ENCODE results near the gene TTC12. TPM values are rescaled to one million over a fixed set of nuclear protein-coding genes. Genes with fewer than 3 reads are reported as not detected.

TTC12 gene
- total and polyA plus RNA-seq, 2 of the 13 experiments (the other 11 are each of a cell fraction or from before 2014, with no cell fraction given) = 5.4 to 11.6 TPM

DNA sequence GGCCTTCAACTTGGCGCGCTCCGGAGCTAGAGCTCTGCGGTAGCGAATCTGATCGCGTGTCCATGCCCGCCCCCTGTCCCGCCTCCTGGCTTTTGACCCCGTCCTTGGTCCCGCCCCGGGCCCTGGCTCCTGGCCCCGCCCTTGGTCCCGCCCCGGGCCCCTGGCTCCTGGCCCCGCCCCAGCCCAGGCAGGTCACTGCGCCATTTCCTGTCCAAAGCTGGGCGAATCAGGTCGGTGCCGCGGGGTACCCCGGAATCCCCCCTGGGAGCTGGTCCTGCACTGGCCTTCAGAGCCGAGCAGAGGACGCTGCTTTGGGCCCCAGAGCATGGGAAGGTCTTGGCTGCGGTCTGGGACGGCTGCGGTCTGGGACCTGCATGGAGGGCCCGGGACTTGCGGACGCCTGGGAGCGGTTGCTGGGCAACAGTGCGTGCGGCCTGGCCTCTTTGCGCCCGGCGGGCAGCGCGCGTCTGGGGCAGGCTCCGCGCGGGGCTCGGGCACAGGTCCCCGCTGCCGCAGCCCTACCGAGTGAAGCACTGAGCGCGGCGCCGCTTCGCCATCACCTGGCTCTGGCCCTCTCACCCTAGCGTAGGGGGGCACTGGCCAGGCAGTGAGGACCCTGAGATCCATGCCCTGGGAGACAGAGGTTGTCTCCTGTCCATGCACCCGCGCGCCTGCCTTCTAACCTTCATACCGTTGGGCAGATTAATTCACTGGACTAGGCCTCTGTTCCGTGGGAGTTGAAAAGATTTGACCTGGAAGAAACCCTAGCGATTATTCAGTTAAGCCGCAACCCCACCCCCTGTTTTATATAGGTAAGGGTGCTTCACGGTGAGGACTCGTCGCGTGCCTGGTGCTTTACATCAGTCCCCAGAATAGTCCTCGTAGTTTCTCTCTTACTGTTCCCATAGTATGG lies at the start of gene TTC12 (continued):
- TF ChIP-seq, protein P1, sequence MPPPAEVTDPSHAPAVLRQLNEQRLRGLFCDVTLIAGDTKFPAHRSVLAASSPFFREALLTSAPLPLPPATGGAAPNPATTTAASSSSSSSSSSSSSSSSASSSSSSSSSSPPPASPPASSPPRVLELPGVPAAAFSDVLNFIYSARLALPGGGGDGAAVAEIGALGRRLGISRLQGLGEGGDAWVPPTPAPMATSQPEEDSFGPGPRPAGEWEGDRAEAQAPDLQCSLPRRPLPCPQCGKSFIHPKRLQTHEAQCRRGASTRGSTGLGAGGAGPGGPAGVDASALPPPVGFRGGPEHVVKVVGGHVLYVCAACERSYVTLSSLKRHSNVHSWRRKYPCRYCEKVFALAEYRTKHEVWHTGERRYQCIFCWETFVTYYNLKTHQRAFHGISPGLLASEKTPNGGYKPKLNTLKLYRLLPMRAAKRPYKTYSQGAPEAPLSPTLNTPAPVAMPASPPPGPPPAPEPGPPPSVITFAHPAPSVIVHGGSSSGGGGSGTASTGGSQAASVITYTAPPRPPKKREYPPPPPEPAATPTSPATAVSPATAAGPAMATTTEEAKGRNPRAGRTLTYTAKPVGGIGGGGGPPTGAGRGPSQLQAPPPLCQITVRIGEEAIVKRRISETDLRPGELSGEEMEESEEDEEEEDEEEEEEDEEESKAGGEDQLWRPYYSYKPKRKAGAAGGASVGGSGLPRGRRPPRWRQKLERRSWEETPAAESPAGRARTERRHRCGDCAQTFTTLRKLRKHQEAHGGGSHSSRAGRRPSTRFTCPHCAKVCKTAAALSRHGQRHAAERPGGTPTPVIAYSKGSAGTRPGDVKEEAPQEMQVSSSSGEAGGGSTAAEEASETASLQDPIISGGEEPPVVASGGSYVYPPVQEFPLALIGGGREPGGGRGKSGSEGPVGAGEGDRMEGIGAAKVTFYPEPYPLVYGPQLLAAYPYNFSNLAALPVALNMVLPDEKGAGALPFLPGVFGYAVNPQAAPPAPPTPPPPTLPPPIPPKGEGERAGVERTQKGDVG (CRISPR knock-in tag; IDR thresholded peaks at IDR 0.05; ENCODE audit: borderline replicate concordance) = no peak
- TF ChIP-seq, protein P2, sequence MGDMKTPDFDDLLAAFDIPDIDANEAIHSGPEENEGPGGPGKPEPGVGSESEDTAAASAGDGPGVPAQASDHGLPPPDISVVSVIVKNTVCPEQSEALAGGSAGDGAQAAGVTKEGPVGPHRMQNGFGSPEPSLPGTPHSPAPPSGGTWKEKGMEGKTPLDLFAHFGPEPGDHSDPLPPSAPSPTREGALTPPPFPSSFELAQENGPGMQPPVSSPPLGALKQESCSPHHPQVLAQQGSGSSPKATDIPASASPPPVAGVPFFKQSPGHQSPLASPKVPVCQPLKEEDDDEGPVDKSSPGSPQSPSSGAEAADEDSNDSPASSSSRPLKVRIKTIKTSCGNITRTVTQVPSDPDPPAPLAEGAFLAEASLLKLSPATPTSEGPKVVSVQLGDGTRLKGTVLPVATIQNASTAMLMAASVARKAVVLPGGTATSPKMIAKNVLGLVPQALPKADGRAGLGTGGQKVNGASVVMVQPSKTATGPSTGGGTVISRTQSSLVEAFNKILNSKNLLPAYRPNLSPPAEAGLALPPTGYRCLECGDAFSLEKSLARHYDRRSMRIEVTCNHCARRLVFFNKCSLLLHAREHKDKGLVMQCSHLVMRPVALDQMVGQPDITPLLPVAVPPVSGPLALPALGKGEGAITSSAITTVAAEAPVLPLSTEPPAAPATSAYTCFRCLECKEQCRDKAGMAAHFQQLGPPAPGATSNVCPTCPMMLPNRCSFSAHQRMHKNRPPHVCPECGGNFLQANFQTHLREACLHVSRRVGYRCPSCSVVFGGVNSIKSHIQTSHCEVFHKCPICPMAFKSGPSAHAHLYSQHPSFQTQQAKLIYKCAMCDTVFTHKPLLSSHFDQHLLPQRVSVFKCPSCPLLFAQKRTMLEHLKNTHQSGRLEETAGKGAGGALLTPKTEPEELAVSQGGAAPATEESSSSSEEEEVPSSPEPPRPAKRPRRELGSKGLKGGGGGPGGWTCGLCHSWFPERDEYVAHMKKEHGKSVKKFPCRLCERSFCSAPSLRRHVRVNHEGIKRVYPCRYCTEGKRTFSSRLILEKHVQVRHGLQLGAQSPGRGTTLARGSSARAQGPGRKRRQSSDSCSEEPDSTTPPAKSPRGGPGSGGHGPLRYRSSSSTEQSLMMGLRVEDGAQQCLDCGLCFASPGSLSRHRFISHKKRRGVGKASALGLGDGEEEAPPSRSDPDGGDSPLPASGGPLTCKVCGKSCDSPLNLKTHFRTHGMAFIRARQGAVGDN (CRISPR knock-in tag; IDR thresholded peaks at IDR 0.05) = peak; percentile 87
- peak; percentile 81; the same call in 1 of the 2 replicates for TF ChIP-seq SPEN (CRISPR knock-in tag; IDR thresholded peaks at IDR 0.05; ENCODE audit: low read depth)
- TF ChIP-seq, protein P3, sequence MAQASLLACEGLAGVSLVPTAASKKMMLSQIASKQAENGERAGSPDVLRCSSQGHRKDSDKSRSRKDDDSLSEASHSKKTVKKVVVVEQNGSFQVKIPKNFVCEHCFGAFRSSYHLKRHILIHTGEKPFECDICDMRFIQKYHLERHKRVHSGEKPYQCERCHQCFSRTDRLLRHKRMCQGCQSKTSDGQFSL (CRISPR knock-in tag; IDR thresholded peaks at IDR 0.05) = no peak
- TF ChIP-seq, protein P4, sequence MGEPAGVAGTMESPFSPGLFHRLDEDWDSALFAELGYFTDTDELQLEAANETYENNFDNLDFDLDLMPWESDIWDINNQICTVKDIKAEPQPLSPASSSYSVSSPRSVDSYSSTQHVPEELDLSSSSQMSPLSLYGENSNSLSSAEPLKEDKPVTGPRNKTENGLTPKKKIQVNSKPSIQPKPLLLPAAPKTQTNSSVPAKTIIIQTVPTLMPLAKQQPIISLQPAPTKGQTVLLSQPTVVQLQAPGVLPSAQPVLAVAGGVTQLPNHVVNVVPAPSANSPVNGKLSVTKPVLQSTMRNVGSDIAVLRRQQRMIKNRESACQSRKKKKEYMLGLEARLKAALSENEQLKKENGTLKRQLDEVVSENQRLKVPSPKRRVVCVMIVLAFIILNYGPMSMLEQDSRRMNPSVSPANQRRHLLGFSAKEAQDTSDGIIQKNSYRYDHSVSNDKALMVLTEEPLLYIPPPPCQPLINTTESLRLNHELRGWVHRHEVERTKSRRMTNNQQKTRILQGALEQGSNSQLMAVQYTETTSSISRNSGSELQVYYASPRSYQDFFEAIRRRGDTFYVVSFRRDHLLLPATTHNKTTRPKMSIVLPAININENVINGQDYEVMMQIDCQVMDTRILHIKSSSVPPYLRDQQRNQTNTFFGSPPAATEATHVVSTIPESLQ (CRISPR knock-in tag; conservative IDR thresholded peaks at IDR 0.05) = no peak
- TF ChIP-seq, protein P5, sequence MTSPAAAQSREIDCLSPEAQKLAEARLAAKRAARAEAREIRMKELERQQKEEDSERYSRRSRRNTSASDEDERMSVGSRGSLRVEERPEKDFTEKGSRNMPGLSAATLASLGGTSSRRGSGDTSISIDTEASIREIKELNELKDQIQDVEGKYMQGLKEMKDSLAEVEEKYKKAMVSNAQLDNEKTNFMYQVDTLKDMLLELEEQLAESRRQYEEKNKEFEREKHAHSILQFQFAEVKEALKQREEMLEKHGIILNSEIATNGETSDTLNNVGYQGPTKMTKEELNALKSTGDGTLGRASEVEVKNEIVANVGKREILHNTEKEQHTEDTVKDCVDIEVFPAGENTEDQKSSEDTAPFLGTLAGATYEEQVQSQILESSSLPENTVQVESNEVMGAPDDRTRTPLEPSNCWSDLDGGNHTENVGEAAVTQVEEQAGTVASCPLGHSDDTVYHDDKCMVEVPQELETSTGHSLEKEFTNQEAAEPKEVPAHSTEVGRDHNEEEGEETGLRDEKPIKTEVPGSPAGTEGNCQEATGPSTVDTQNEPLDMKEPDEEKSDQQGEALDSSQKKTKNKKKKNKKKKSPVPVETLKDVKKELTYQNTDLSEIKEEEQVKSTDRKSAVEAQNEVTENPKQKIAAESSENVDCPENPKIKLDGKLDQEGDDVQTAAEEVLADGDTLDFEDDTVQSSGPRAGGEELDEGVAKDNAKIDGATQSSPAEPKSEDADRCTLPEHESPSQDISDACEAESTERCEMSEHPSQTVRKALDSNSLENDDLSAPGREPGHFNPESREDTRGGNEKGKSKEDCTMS (CRISPR knock-in tag; conservative IDR thresholded peaks at IDR 0.05) = no peak
- TF ChIP-seq ZNF12 (CRISPR knock-in tag; IDR thresholded peaks at IDR 0.05) = 0 out of 2 replicates have a peak, but pooled peaks have one; percentile 15
- no peak for TF ChIP-seq ISL2 (CRISPR knock-in tag; IDR thresholded peaks at IDR 0.05)
- TF ChIP-seq MAFK (conservative IDR thresholded peaks at IDR 0.05 in 1 of 2, IDR thresholded peaks at IDR 0.05 in 1 of 2; ENCODE audit: low read length in 2 of 2) = no peak
- 0 out of 2 replicates have a peak, but pooled peaks have one; percentile 7 for TF ChIP-seq MIER2 (CRISPR knock-in tag; IDR thresholded peaks at IDR 0.05)
- no peak for TF ChIP-seq ZNF552 (CRISPR knock-in tag; IDR thresholded peaks at IDR 0.05; ENCODE audit: borderline replicate concordance)
- no peak for TF ChIP-seq ZC3H4 (CRISPR knock-in tag; IDR thresholded peaks at IDR 0.05; ENCODE audit: borderline replicate concordance)

Measured in HepG2 (cell line).